ENCODE data around the gene CPN2. TPM values are rescaled to one million over a fixed set of nuclear protein-coding genes. Genes with fewer than 3 reads are reported as not detected.

The CPN2 gene
- total and polyA plus RNA-seq, 2 donors (not counting 3 experiments of a cell fraction or from before 2014, with no cell fraction given) = not detected

DNA sequence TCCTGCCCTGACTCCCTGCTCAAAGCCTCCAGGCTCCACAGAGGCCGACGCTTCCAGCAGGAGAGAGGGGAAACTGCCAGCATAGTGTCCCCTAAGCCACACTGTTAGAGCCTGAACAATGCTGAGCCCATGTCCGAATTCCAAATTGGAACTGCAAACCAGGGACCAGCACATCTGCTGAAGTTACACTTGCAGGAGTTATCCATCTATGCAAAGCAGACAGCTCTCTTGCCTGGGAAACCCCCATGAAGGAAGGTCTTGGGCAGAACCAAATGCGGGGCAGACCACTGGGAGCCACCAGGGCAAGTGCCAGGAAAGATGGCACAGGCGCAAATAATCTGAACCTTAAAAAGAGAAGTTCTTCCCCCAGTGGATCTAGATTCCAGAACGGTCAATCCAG is 17.8 kb upstream of the CPN2 start:
- Histone ChIP-seq H3K4me2 (ENCODE audit: insufficient read depth, low read length) (no peak overlapping the region), H2AFZ (ENCODE audit: low read depth, low read length) (no peak overlapping the region)

More for the DNA sequence above, 17.8 kb upstream of the CPN2 start:
- ChIA-PET CTCF (interaction anchor here (1.0 to 2.1 kb wide), 8 partner anchors 12 to 205 kb away, joined by 3 to 6 read pairs (median 3); no protein-coding TSS in a partner anchor), POLR2A (no interaction called here)
- intact Hi-C loops (cut with micrococcal nuclease) = no loop called here
- TF ChIP-seq GATA2 (IDR thresholded peaks at IDR 0.05; ENCODE audit: insufficient read depth, insufficient read length, low read depth, low read length) (no peak), EZH2 (IDR thresholded peaks at IDR 0.05; ENCODE audit: borderline replicate concordance, low read depth, low read length, severe bottlenecking) (no peak), JUN (IDR thresholded peaks at IDR 0.05; ENCODE audit: borderline replicate concordance, insufficient read depth, insufficient read length, low read depth) (no peak), FOS (IDR thresholded peaks at IDR 0.05; ENCODE audit: borderline replicate concordance, insufficient read depth, low read length) (no peak), POLR2AphosphoS5 (IDR thresholded peaks at IDR 0.05; ENCODE audit: insufficient read depth, low read depth, low read length) (no peak), POLR2A (IDR thresholded peaks at IDR 0.05; ENCODE audit: low read depth, low read length) (no peak), MYC (IDR thresholded peaks at IDR 0.05; ENCODE audit: low read depth, low read length) (no peak)
- TF ChIP-seq, protein P1, sequence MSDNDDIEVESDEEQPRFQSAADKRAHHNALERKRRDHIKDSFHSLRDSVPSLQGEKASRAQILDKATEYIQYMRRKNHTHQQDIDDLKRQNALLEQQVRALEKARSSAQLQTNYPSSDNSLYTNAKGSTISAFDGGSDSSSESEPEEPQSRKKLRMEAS (IDR thresholded peaks at IDR 0.05; ENCODE audit: insufficient read depth, insufficient read length) = no peak
- TF ChIP-seq, protein P2, sequence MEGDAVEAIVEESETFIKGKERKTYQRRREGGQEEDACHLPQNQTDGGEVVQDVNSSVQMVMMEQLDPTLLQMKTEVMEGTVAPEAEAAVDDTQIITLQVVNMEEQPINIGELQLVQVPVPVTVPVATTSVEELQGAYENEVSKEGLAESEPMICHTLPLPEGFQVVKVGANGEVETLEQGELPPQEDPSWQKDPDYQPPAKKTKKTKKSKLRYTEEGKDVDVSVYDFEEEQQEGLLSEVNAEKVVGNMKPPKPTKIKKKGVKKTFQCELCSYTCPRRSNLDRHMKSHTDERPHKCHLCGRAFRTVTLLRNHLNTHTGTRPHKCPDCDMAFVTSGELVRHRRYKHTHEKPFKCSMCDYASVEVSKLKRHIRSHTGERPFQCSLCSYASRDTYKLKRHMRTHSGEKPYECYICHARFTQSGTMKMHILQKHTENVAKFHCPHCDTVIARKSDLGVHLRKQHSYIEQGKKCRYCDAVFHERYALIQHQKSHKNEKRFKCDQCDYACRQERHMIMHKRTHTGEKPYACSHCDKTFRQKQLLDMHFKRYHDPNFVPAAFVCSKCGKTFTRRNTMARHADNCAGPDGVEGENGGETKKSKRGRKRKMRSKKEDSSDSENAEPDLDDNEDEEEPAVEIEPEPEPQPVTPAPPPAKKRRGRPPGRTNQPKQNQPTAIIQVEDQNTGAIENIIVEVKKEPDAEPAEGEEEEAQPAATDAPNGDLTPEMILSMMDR (IDR thresholded peaks at IDR 0.05; ENCODE audit: extremely low read depth in 1 of 2, insufficient read depth in 1 of 2, low read depth in 1 of 2, low read length in 2 of 2) = no peak
- Histone ChIP-seq H3K4me1 (ENCODE audit: control insufficient read depth, extremely low read depth, insufficient read depth, low read length) (peaks cover 5% of the 10 kb centered on the region), H3K9me3 (replicated peaks; ENCODE audit: control insufficient read depth, insufficient read depth, low read length) (no peaks in the 10 kb centered on the region), H3K9ac (replicated peaks; ENCODE audit: extremely low read depth, insufficient read depth, low read length) (no peak overlapping the region), H3K27ac (ENCODE audit: insufficient read depth, low read depth, low read length) (no peak overlapping the region), H3K4me3 (replicated peaks in 1 of 3; ENCODE audit: insufficient read depth in 1 of 3, low read depth in 1 of 3, low read length in 3 of 3) (no peak overlapping the region), H3K9me1 (replicated peaks; ENCODE audit: control insufficient read depth, extremely low read depth, insufficient read depth, low read length) (no peaks in the 10 kb centered on the region), H3K79me2 (ENCODE audit: control insufficient read depth, insufficient read depth, low read length) (no peaks in the 10 kb centered on the region), H3K36me3 (ENCODE audit: control insufficient read depth in 2 of 2, extremely low read depth in 1 of 2, insufficient read depth in 2 of 2, low read length in 2 of 2) (no peaks in the 10 kb centered on the region), H4K20me1 (replicated peaks; ENCODE audit: control insufficient read depth, extremely low read depth, insufficient read depth, low read length) (no peaks in the 10 kb centered on the region), H3K27me3 (ENCODE audit: control insufficient read depth in 2 of 2, insufficient read depth in 2 of 2, low read length in 2 of 2) (peaks cover 15 to 19% of the 10 kb centered on the region in 2 experiments)
- BruUV-seq (replicated peaks) = no TSS peak
- dilution Hi-C loops (cut with MboI; ENCODE audit: extremely low pct_ligation_motif_present, low sequenced_read_pairs) = no loop called here
- DNase-seq (ENCODE audit: low read depth, low spot score) (no peak), FAIRE-seq (no peak)

All from endothelial cell of umbilical vein (primary cell).